K562 (cell line): ENCODE data around the gene ZDHHC22.

Experiments
- CREB1 ChIP-seq, 2 experiments: sonication (generic) in 1 of 2; formaldehyde crosslinking in 1 of 2; IDR thresholded peaks; 2 replicates each; pipeline versions ENCODE4 v1.6.1 to v1.8.0; 2012 to 2022; ENCODE audit warnings: inconsistent platforms in 1 of 2, mild to moderate bottlenecking in 1 of 2, missing genetic modification reagents in 1 of 2, moderate library complexity in 1 of 2
- CTBP1 ChIP-seq: fragments of 450-650 bp; IDR thresholded peaks from 2 replicates; pipeline ENCODE4 v1.6.1; 2016; ENCODE audit warnings: borderline replicate concordance
- EZH2 ChIP-seq: IDR thresholded peaks from 2 replicates; pipeline ENCODE4 v1.6.1; 2012; ENCODE audit warnings: low read depth, mild to moderate bottlenecking, inconsistent platforms, low read length, borderline replicate concordance
- GABPA ChIP-seq: fragments of 200-800 bp; sonication (Bioruptor generic); conservative IDR thresholded peaks from 2 replicates; pipeline ENCODE4 v1.6.1; 2016; ENCODE audit warnings: low read depth, missing genetic modification characterization, missing compliant biosample characterization
- GTF2E2 ChIP-seq: fragments of 200-800 bp; sonication (Bioruptor generic); IDR thresholded peaks from 2 replicates; pipeline ENCODE4 v1.6.1; 2016; ENCODE audit warnings: missing genetic modification characterization, missing compliant biosample characterization
- POLR2A ChIP-seq: fragments of 450-650 bp; conservative IDR thresholded peaks from 2 replicates; pipeline ENCODE4 v1.6.1; 2016
- SP1 ChIP-seq: sonication (generic); formaldehyde crosslinking; IDR thresholded peaks from 2 replicates; pipeline ENCODE4 v1.8.1; 2022; ENCODE audit warnings: mild to moderate bottlenecking, missing genetic modification reagents
- TAF1 ChIP-seq: IDR thresholded peaks from 2 replicates; pipeline ENCODE4 v1.6.1; 2011; ENCODE audit warnings: mild to moderate bottlenecking, low read length, moderate library complexity; ENCODE audit not compliant: insufficient read depth, control insufficient read depth, severe bottlenecking; ENCODE audit errors: extremely low read depth
- TF ChIP-seq, protein P1 (sequence below), 3 experiments: IDR thresholded peaks in 2 of 3; conservative IDR thresholded peaks in 1 of 3; 2 replicates each; pipeline ENCODE4 v1.5.1; 2011 to 2012; ENCODE audit warnings: low read length in 3 of 3, mild to moderate bottlenecking in 3 of 3, control low read depth in 2 of 3, improper control_type of control experiment in 1 of 3, inconsistent platforms in 1 of 3, low read depth in 1 of 3, mixed read lengths in 1 of 3, moderate library complexity in 1 of 3; ENCODE audit not compliant: insufficient read depth in 2 of 3
- TF ChIP-seq, protein P2 (sequence below), 2 experiments: fragments of 450-650 bp in 1 of 2; sonication (generic) in 1 of 2; formaldehyde crosslinking in 1 of 2; IDR thresholded peaks in 1 of 2; conservative IDR thresholded peaks in 1 of 2; 2 replicates each; pipeline versions ENCODE4 v1.6.1 to v1.8.1; 2016 to 2023; ENCODE audit warnings: mild to moderate bottlenecking in 2 of 2, moderate library complexity in 2 of 2, inconsistent platforms in 1 of 2, missing genetic modification reagents in 1 of 2

DNA sequence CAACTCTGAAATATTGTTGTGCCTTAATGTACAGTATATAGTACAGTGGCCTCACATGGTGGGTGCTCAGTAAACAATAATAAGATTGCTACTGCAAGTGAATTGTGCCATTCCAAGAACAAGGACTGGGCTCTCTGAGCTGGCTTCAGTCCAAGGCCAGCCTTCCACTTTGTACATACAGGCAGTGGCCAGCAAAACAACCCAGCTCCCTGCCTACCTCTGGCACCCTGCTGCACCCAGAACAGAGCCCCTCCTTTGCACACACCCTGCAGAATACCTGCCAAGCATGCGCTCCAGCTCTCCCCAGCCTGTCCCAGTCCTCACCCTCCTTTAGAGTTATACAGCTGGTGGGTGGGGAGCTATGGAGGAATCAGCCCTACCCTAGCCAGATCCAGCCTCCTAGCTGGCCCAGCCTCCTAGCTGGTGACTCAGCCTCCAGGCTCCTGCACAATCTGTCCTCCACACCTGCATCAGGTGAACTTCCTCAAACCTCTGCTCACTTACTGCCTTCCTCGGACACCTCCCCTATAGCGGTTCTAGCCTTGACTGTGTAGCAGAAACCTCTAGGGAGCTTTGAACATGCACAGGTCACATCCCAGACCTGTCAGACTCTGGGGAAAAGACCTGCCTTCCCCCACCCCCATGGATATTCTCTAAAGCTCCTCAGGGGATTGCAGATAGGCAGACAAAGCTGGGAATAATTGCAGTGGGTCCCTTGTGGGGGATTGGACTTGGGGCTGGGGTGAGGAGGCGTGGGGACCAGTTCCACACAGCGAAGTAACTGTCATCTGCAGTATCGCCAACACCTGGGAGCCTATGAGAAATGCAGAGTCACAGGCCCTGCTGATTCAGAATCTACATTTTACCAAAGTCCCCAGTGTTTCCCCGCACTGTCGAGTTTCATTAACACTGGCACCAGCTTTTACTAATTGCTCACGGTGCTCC is 17.9 kb downstream of the ZDHHC22 start:
- TF ChIP-seq, protein P1, sequence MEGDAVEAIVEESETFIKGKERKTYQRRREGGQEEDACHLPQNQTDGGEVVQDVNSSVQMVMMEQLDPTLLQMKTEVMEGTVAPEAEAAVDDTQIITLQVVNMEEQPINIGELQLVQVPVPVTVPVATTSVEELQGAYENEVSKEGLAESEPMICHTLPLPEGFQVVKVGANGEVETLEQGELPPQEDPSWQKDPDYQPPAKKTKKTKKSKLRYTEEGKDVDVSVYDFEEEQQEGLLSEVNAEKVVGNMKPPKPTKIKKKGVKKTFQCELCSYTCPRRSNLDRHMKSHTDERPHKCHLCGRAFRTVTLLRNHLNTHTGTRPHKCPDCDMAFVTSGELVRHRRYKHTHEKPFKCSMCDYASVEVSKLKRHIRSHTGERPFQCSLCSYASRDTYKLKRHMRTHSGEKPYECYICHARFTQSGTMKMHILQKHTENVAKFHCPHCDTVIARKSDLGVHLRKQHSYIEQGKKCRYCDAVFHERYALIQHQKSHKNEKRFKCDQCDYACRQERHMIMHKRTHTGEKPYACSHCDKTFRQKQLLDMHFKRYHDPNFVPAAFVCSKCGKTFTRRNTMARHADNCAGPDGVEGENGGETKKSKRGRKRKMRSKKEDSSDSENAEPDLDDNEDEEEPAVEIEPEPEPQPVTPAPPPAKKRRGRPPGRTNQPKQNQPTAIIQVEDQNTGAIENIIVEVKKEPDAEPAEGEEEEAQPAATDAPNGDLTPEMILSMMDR (IDR thresholded peaks at IDR 0.05 in 2 of 3, conservative IDR thresholded peaks at IDR 0.05 in 1 of 3; ENCODE audit: insufficient read depth in 2 of 3, low read depth in 1 of 3, low read length in 3 of 3), result no peak
- TF ChIP-seq GTF2E2 (tag) (no peak), TAF1 (no peak), POLR2A (no peak), GABPA (tag) (no peak), SP1 (CRISPR knock-in tag) (no peak), EZH2 (no peak), CREB1 (IDR thresholded peaks at IDR 0.05) (no peak), CREB1 (CRISPR knock-in tag; IDR thresholded peaks at IDR 0.05) (no peak), CTBP1 (no peak)
- TF ChIP-seq, protein P2, sequence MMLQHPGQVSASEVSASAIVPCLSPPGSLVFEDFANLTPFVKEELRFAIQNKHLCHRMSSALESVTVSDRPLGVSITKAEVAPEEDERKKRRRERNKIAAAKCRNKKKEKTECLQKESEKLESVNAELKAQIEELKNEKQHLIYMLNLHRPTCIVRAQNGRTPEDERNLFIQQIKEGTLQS (IDR thresholded peaks at IDR 0.05), result no peak
- TF ChIP-seq, protein P2 (CRISPR knock-in tag; conservative IDR thresholded peaks at IDR 0.05), result no peak
